ENCODE data around the gene TLN1. TPM values are rescaled to one million over a fixed set of nuclear protein-coding genes. Genes with fewer than 3 reads are reported as not detected.
A peak's percentile ranks its signal among the peaks of the same experiment; 100 is the strongest.

TLN1 gene
- polyA plus RNA-seq, 1 experiment: 165 TPM

GRCh38 chr9:35685506-35685905 is 46.5 kb downstream of the TLN1 start:
- ChIA-PET CTCF (interaction anchor here (6.4 kb wide), 1 partner anchor 11 kb away, joined by 43 read pairs; no protein-coding TSS in a partner anchor), POLR2A (interaction anchor here (1.3 to 9.1 kb wide), 5 partner anchors 10 to 47 kb away, joined by 3 to 75 read pairs (median 15); partner anchors contain the start of genes ARHGEF39, CCDC107, CREB3 and RMRP)
- Histone ChIP-seq H3K27me3 (ENCODE audit: control insufficient read depth, insufficient read depth, low read length) (no peaks in the 10 kb centered on the region), H3K27ac (ENCODE audit: low read depth, low read length) (peak overlapping the region; percentile 52), H3K9me3 (ENCODE audit: control insufficient read depth, insufficient read depth, low read length) (no peaks in the 10 kb centered on the region; the same call in 1 of the 2 replicates), H3K4me3 (ENCODE audit: low read depth, low read length) (peak overlapping the region; percentile 37)
- DNase-seq (ENCODE audit: low read depth, low spot score): no peak
- TF ChIP-seq CTCF (IDR thresholded peaks at IDR 0.05; ENCODE audit: low read depth, low read length): no peak

GRCh38 chr9:35684921-35685320 is 47.1 kb downstream of the TLN1 start:
- H3K4me3 ChIP-seq (ENCODE audit: low read depth, low read length): peak overlapping the region; percentile 37
- DNase-seq (ENCODE audit: low read depth, low spot score): no peak
- ChIA-PET POLR2A (interaction anchor here (1.2 to 9.1 kb wide), 5 partner anchors 9 to 48 kb away, joined by 3 to 75 read pairs (median 15); partner anchors contain the start of genes ARHGEF39, CCDC107, CREB3 and RMRP), CTCF (interaction anchor here (6.4 kb wide), 1 partner anchor 12 kb away, joined by 43 read pairs; no protein-coding TSS in a partner anchor)
- no peaks in the 10 kb centered on the region; the same call in 1 of the 2 replicates for H3K9me3 ChIP-seq (ENCODE audit: control insufficient read depth, insufficient read depth, low read length)
- no peaks in the 10 kb centered on the region for H3K27me3 ChIP-seq (ENCODE audit: control insufficient read depth, insufficient read depth, low read length)
- TF ChIP-seq CTCF (IDR thresholded peaks at IDR 0.05; ENCODE audit: low read depth, low read length): no peak
- H3K27ac ChIP-seq (ENCODE audit: low read depth, low read length): peak overlapping the region; percentile 52

DNA sequence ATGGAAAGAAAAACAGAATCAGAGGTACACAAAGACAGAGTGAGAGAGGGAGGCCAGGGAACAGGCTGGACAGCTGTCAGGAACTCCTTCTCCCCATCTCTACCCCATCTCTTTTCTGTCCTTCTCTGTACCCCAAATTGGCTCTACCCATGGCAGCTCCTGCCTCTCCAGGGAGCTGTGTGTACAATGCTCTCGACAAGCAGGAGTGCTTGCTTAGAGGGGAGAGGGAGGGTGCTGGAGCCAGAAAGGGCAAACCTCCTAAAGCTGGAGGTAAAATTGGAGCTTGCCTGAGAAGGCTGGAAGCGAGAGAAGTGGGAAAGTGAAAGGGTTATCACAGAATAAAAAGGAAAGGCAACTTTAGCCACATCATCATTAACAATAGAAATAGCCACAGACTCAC is 48.7 kb downstream of the TLN1 start:
- no peaks in the 10 kb centered on the region for H3K27me3 ChIP-seq (ENCODE audit: control insufficient read depth, insufficient read depth, low read length)
- ChIA-PET POLR2A (interaction anchor here (0.6 to 9.1 kb wide), 5 partner anchors 10 to 49 kb away, joined by 4 to 75 read pairs (median 4); partner anchors contain the start of genes CA9, CCDC107, CREB3 and RMRP), CTCF (interaction anchor here (1.1 to 6.4 kb wide), 2 partner anchors 13 to 18 kb away, joined by 4 to 43 read pairs; partner anchors contain the start of gene ARHGEF39)
- no peak for TF ChIP-seq CTCF (IDR thresholded peaks at IDR 0.05; ENCODE audit: low read depth, low read length)
- no peak for DNase-seq (ENCODE audit: low read depth, low spot score)
- no peak overlapping the region for H3K4me3 ChIP-seq (ENCODE audit: low read depth, low read length)
- H3K9me3 ChIP-seq (ENCODE audit: control insufficient read depth, insufficient read depth, low read length): no peaks in the 10 kb centered on the region
- H3K27ac ChIP-seq (ENCODE audit: low read depth, low read length): no peak overlapping the region

- Histone ChIP-seq H3K27ac (ENCODE audit: low read depth, low read length) (peak overlapping the region; percentile 65), H3K4me3 (ENCODE audit: low read depth, low read length) (no peak overlapping the region), H3K27me3 (ENCODE audit: control insufficient read depth, insufficient read depth, low read length) (no peaks in the 10 kb centered on the region), H3K9me3 (ENCODE audit: control insufficient read depth, insufficient read depth, low read length) (no peaks in the 10 kb centered on the region)
- no peak for DNase-seq (ENCODE audit: low read depth, low spot score)
- CTCF ChIA-PET: interaction anchor here (0.7 to 6.4 kb wide), 2 partner anchors 14 to 22 kb away, joined by 3 to 43 read pairs; no protein-coding TSS in a partner anchor
- POLR2A ChIA-PET: interaction anchor here (0.7 to 9.1 kb wide), 8 partner anchors 9 to 50 kb away, joined by 3 to 75 read pairs (median 4); partner anchors contain the start of genes ARHGEF39, CA9, CCDC107 and CREB3
- no peak for TF ChIP-seq CTCF (IDR thresholded peaks at IDR 0.05; ENCODE audit: low read depth, low read length)
Observed at GRCh38 chr9:35682520-35683315, 49.3 kb downstream of the TLN1 start.

Data from AG04450 (cell line).